ENCODE results near the gene STK11. TPM values are rescaled to one million over a fixed set of nuclear protein-coding genes. Genes with fewer than 3 reads are reported as not detected.

Gene STK11
- total and polyA plus RNA-seq, 7 donors: 64.9 to 133 (median 85.9) TPM

DNA sequence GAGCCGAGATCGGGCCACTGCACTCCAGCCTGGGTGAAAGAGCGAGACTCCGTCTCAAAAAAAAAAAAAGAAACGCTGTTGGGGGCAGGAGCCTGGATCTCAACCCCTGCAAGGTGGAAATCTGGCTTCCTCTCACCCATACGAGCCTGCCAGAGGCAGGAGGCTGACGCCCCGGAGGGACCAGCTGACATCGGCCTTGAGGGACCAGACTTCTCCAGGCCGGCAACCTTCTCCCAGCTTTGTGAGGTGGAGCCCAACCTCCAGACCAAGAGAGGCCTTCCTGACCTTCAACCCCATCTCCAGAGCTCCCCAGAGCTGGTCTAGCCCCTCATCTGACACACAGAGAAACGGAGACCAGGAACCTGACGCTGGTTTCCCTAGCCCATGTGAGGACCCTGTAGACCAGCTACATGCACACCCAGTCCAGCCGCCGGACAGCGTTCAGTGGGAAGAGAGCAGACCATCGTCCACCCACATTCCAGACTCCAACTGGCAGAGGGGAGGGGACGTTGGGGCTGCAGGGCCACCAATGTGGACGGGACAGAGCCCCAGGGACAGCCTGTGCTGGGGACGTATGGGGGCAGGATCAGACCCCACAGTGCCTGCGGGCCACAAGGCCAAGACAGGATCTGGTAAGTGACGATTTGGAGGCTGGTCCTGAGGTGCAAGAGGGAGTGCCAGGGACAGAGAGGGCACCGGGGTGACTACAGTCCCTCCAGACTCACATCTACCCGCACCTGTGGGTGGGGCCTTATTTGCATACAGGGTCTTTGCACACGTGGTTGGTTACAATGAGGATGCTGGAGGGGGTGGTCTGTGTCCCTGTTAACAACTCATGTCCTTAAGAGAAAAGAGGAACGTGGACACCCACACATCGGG, 42.9 kb upstream of the STK11 start:
- 80 to 82% (median 81%) methylated on average over 26 of the region's 26 CpGs for WGBS, 3 donors
- no peaks in the 10 kb centered on the region for H3K9me3 ChIP-seq
- peak overlapping the region; percentile 63 for H3K27ac ChIP-seq
- no peak overlapping the region for H3K4me3 ChIP-seq
- no peaks in the 10 kb centered on the region for H3K27me3 ChIP-seq (ENCODE audit: insufficient read depth in 3 of 3, low read length in 2 of 3)
- no peak for ATAC-seq
- no peak for DNase-seq
- intact Hi-C loops (cut with DNase I): no loop called here
- H3K4me1 ChIP-seq: peaks cover 16% of the 10 kb centered on the region
- H3K36me3 ChIP-seq (ENCODE audit: insufficient read depth in 1 of 2, low read depth in 1 of 2): peaks cover 0 to 3% of the 10 kb centered on the region in 2 donors
- TF ChIP-seq, protein P1, sequence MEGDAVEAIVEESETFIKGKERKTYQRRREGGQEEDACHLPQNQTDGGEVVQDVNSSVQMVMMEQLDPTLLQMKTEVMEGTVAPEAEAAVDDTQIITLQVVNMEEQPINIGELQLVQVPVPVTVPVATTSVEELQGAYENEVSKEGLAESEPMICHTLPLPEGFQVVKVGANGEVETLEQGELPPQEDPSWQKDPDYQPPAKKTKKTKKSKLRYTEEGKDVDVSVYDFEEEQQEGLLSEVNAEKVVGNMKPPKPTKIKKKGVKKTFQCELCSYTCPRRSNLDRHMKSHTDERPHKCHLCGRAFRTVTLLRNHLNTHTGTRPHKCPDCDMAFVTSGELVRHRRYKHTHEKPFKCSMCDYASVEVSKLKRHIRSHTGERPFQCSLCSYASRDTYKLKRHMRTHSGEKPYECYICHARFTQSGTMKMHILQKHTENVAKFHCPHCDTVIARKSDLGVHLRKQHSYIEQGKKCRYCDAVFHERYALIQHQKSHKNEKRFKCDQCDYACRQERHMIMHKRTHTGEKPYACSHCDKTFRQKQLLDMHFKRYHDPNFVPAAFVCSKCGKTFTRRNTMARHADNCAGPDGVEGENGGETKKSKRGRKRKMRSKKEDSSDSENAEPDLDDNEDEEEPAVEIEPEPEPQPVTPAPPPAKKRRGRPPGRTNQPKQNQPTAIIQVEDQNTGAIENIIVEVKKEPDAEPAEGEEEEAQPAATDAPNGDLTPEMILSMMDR (IDR thresholded peaks at IDR 0.05): no peak

DNA sequence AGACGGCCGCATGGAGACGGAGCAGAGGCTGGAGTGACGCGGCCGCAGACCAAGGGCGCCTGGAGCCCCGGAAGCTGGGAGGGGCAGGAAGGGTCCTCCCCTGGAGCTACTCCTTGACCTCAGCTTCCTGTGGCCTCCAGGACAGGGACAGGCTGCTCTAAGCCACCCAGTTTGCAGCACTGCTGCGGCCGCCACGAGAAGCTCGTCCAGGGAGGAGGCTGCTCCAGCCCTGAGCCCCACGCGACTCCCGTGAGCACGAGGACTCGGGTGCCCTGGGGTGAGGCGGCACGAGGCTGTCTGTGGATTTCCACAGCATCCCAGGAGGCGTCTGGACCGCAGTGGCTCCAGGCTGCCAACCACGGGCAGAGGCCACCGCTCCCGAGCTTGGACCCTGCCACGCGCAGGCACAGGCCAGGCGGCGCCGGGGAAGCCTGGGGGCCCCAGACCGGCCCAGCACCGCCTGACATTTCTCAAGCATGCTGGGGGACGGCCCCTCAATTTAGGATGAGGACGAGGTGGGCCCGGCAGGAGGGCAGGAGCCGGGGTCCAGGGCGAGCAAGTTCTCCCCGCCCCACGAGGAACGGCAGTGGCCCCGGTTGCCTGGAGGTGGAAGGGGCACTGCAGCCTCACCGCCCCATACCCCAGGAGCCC, 42.2 kb upstream of the STK11 start:
- intact Hi-C loops (cut with DNase I): no loop called here
- no peaks in the 10 kb centered on the region for H3K9me3 ChIP-seq
- H3K27me3 ChIP-seq (ENCODE audit: insufficient read depth in 3 of 3, low read length in 2 of 3): no peaks in the 10 kb centered on the region
- TF ChIP-seq, protein P1 (IDR thresholded peaks at IDR 0.05): no peak
- peak; percentile 42 to 66 for DNase-seq
- WGBS, 3 donors: 83 to 94% (median 89%) methylated on average over 36 to 41 of the region's 41 CpGs
- peak overlapping the region; percentile 35 for H3K4me3 ChIP-seq
- peak overlapping the region; percentile 84 for H3K27ac ChIP-seq
- H3K4me1 ChIP-seq: peaks cover 16% of the 10 kb centered on the region
- ATAC-seq: no peak
- no peaks in the 10 kb centered on the region for H3K36me3 ChIP-seq (ENCODE audit: insufficient read depth in 1 of 2, low read depth in 1 of 2)

DNA sequence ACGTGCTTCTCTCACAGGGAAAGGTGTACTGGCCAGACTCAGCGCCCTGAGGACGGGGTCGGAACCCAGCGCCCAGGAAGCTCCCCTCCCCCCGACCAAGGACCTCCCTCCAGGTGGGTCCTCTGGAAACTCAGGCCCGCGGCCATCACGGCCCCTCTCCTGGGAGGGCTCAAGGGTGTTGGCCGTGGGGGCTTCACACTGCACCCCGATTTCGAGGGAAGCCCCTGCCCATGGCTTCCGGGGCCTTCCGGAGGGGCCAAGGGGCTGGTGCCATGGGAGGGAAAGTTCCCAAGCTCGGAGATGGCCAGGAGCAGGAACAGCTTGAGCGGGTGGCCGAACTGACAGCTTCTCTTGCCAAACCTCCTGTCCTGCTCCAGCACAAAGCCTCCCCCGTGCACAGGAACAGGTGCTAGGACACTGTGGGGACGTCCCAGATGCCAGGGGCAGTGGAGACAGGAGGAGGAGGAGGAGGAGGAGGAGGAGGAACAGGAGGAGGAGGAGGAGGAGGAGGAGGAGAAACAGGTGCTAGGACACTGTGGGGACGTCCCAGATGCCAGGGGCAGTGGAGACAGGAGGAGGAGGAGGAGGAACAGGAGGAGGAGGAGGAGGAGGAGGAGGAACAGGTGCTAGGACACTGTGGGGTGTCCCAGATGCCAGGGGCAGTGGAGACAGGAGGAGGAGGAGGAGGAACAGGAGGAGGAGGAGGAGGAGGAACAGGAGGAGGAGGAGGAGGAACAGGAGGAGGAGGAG, 41.5 kb upstream of the STK11 start:
- Histone ChIP-seq H3K36me3 (ENCODE audit: insufficient read depth in 1 of 2, low read depth in 1 of 2) (no peaks in the 10 kb centered on the region), H3K4me3 (peak overlapping the region; percentile 35), H3K27me3 (ENCODE audit: insufficient read depth in 3 of 3, low read length in 2 of 3) (no peaks in the 10 kb centered on the region), H3K9me3 (no peaks in the 10 kb centered on the region), H3K4me1 (peaks cover 16% of the 10 kb centered on the region), H3K27ac (peak overlapping the region; percentile 84)
- ATAC-seq (peak; percentile 60 to 76 (median 73)), DNase-seq (peak; percentile 60 to 85)
- TF ChIP-seq, protein P1 (IDR thresholded peaks at IDR 0.05): no peak
- 35 to 58% (median 53%) methylated on average over 18 to 20 of the region's 20 CpGs for WGBS, 3 donors
- intact Hi-C loops (cut with DNase I): no loop called here

DNA sequence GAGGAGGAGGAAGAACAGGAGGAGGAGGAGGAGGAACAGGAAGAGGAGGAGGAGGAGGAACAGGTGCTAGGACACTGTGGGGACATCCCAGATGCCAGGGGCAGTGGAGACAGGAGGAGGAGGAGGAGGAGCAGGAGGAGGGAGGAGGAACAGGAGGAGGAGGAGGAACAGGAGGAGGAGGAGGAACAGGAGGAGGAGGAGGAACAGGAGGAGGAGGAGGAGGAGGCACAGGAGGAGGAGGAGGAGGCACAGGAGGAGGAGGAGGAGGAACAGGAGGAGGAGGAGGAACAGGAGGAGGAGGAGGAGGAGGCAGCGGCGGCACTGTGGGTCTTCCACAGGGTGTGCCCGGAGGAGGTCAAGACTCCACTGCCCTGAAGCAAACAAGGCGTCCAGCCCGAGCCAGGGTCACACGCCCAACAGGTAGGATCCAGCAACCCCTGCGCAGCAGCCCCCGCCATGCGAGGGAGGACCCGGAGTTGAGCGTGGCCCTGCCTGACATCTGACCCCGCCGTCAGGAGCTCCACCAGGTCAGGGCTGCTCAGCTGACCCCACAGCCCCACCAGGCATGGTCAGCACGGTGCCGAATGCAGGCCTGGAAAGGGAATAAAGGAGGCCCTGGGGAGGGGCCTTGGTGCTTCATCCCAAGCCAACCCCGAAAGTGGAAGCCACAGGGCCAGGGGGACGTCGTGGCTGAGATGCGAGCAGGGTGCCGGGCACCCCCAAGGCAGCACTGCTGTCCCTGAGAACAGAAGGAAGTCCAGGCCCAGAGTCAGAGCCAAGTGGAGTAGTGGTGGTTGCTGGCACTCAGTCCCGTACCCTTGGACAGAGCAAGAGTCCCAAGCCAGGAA, 40.7 kb upstream of the STK11 start:
- H3K36me3 ChIP-seq (ENCODE audit: insufficient read depth in 1 of 2, low read depth in 1 of 2): no peaks in the 10 kb centered on the region
- 75 to 85% (median 83%) methylated on average over 18 to 21 of the region's 21 CpGs for WGBS, 3 donors
- H3K9me3 ChIP-seq: no peaks in the 10 kb centered on the region
- ATAC-seq: peak in 3 of 4 donors; percentile 0 to 27 (median 5)
- TF ChIP-seq, protein P1 (IDR thresholded peaks at IDR 0.05): no peak
- H3K4me1 ChIP-seq: peaks cover 20% of the 10 kb centered on the region
- intact Hi-C loops (cut with DNase I): no loop called here
- no peaks in the 10 kb centered on the region for H3K27me3 ChIP-seq (ENCODE audit: insufficient read depth in 3 of 3, low read length in 2 of 3)
- H3K4me3 ChIP-seq: no peak overlapping the region
- peak; percentile 31 to 60 for DNase-seq
- peak overlapping the region; percentile 61 for H3K27ac ChIP-seq
